ENCODE data around the gene ETNK1. TPM values are rescaled to one million over a fixed set of nuclear protein-coding genes. Genes with fewer than 3 reads are reported as not detected.
A peak's percentile ranks its signal among the peaks of the same experiment; 100 is the strongest.

ETNK1 gene
- total RNA-seq, 1 experiment from 2014 or later: 70.1 TPM

GRCh38 chr12:22684140-22685118 is 59.5 kb downstream of the ETNK1 start:
- no peak overlapping the region for H3T11ph ChIP-seq (ENCODE audit: low read length)
- no peak overlapping the region for H3K4me3 Mint-ChIP-seq
- no peaks in the 10 kb centered on the region for H3K23me2 ChIP-seq (ENCODE audit: insufficient read length, low read depth, low read length, poor library complexity, severe bottlenecking)
- H3K27me3 ChIP-seq (ENCODE audit: insufficient read depth, low read length): no peaks in the 10 kb centered on the region
- H3K27me3 Mint-ChIP-seq (ENCODE audit: low read depth): no peaks in the 10 kb centered on the region
- H3K27ac ChIP-seq (ENCODE audit: insufficient read length, low read depth, low read length): no peak overlapping the region
- H3K9me3 Mint-ChIP-seq: no peaks in the 10 kb centered on the region
- H4K8ac ChIP-seq (replicated peaks; ENCODE audit: insufficient read length, low read depth, low read length): no peak overlapping the region
- no peak overlapping the region for H2BK20ac ChIP-seq (ENCODE audit: low read depth, low read length, poor library complexity, severe bottlenecking)
- H3K4me1 ChIP-seq (ENCODE audit: insufficient read depth, low read length): no peaks in the 10 kb centered on the region
- H3K18ac ChIP-seq (ENCODE audit: insufficient read length, low read depth, low read length): no peak overlapping the region
- H3K23ac ChIP-seq (ENCODE audit: insufficient read length, low read depth, low read length): no peak overlapping the region
- no peak overlapping the region for H3K14ac ChIP-seq (ENCODE audit: insufficient read depth, low read length)
- no peak overlapping the region for H3K56ac ChIP-seq (ENCODE audit: insufficient read length, low read depth, low read length)
- H2BK12ac ChIP-seq (ENCODE audit: insufficient read length, low read depth, low read length): no peak overlapping the region
- H3K79me1 ChIP-seq (ENCODE audit: insufficient read depth, low read depth, low read length, poor library complexity, severe bottlenecking): no peaks in the 10 kb centered on the region
- H4K91ac ChIP-seq (ENCODE audit: insufficient read length, low read depth, low read length): no peak overlapping the region
- peaks cover 2 to 3% of the 10 kb centered on the region in 2 experiments; a peak in 1 of 4 replicates for H3K4me1 Mint-ChIP-seq
- H3K27ac Mint-ChIP-seq: peak overlapping the region in 1 of 3 experiments; percentile 42; a peak in 2 of 7 replicates
- H2BK5ac ChIP-seq (ENCODE audit: insufficient read length, low read length): no peak overlapping the region
- no peak overlapping the region for H2BK120ac ChIP-seq (ENCODE audit: low read depth, low read length, poor library complexity, severe bottlenecking)
- peaks cover 7 to 25% (median 20%) of the 10 kb centered on the region in 3 experiments; a peak in 6 of 7 replicates for H3K36me3 Mint-ChIP-seq (ENCODE audit: insufficient read depth in 1 of 3, low read depth in 3 of 3)
- no peak overlapping the region for H3K4me2 ChIP-seq (ENCODE audit: insufficient read depth, insufficient read length, low read length)
- WGBS (ENCODE audit: extremely low coverage, insufficient read length, low lambda C conversion rate): no CpG with 5 or more reads among the region's 5 CpGs
- TF ChIP-seq CTCF (conservative IDR thresholded peaks at IDR 0.05): peak; percentile 72
- H2AFZ ChIP-seq (ENCODE audit: low read length): no peak overlapping the region
- H2BK15ac ChIP-seq (ENCODE audit: low read depth, low read length): no peak overlapping the region
- no peak overlapping the region for H3K4ac ChIP-seq (ENCODE audit: low read depth, low read length)
- H3K9me3 ChIP-seq (ENCODE audit: control insufficient read depth, low read depth, low read length): no peaks in the 10 kb centered on the region
- no peak overlapping the region for H4K5ac ChIP-seq (ENCODE audit: insufficient read length, low read depth, low read length)
- no peak overlapping the region for H3K9ac ChIP-seq (ENCODE audit: extremely low read depth, insufficient read length, low read length)
- DNase-seq: no peak
- no peaks in the 10 kb centered on the region for H3K79me2 ChIP-seq (ENCODE audit: insufficient read depth, low read length)
- no peaks in the 10 kb centered on the region for H4K20me1 ChIP-seq (ENCODE audit: control insufficient read depth, insufficient read depth, insufficient read length)
- H2AK5ac ChIP-seq (ENCODE audit: insufficient read length, low read length): no peak overlapping the region
